ENCODE measurements around the gene ZNF79.

- TF ChIP-seq, protein P1, sequence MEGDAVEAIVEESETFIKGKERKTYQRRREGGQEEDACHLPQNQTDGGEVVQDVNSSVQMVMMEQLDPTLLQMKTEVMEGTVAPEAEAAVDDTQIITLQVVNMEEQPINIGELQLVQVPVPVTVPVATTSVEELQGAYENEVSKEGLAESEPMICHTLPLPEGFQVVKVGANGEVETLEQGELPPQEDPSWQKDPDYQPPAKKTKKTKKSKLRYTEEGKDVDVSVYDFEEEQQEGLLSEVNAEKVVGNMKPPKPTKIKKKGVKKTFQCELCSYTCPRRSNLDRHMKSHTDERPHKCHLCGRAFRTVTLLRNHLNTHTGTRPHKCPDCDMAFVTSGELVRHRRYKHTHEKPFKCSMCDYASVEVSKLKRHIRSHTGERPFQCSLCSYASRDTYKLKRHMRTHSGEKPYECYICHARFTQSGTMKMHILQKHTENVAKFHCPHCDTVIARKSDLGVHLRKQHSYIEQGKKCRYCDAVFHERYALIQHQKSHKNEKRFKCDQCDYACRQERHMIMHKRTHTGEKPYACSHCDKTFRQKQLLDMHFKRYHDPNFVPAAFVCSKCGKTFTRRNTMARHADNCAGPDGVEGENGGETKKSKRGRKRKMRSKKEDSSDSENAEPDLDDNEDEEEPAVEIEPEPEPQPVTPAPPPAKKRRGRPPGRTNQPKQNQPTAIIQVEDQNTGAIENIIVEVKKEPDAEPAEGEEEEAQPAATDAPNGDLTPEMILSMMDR (conservative IDR thresholded peaks at IDR 0.05; ENCODE audit: low read depth in 2 of 2), result peak; percentile 49 to 74
- TF ChIP-seq POLR2AphosphoS5 (IDR thresholded peaks at IDR 0.05; ENCODE audit: low read depth) (no peak), EZH2phosphoT487 (IDR thresholded peaks at IDR 0.05; ENCODE audit: unreplicated experiment) (no peak), ZNF462 (CRISPR knock-in tag; IDR thresholded peaks at IDR 0.05) (no peak), EZH2 (IDR thresholded peaks at IDR 0.05; ENCODE audit: low read depth, unreplicated experiment) (no peak), REST (IDR thresholded peaks at IDR 0.05; ENCODE audit: unreplicated experiment) (no peak), CREB1 (CRISPR knock-in tag; IDR thresholded peaks at IDR 0.05; ENCODE audit: low read depth) (no peak), ZNF114 (CRISPR knock-in tag; IDR thresholded peaks at IDR 0.05) (no peak), JUNB (IDR thresholded peaks at IDR 0.05; ENCODE audit: unreplicated experiment) (no peak), ZNF331 (CRISPR knock-in tag; IDR thresholded peaks at IDR 0.05; ENCODE audit: low read depth) (no peak), STAT1 (IDR thresholded peaks at IDR 0.05; ENCODE audit: unreplicated experiment) (no peak), NANOG (IDR thresholded peaks at IDR 0.05; ENCODE audit: borderline replicate concordance) (no peak)
- TF ChIP-seq, protein P2, sequence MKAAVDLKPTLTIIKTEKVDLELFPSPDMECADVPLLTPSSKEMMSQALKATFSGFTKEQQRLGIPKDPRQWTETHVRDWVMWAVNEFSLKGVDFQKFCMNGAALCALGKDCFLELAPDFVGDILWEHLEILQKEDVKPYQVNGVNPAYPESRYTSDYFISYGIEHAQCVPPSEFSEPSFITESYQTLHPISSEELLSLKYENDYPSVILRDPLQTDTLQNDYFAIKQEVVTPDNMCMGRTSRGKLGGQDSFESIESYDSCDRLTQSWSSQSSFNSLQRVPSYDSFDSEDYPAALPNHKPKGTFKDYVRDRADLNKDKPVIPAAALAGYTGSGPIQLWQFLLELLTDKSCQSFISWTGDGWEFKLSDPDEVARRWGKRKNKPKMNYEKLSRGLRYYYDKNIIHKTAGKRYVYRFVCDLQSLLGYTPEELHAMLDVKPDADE (IDR thresholded peaks at IDR 0.05), result no peak
These were observed 26.4 kb upstream of the ZNF79 start for GRCh38 chr9:127397646-127398274.

All from GM23338 (cell line).